Neural progenitor cell (in vitro differentiated cells): ENCODE results near the gene KANK4. TPM values are rescaled to one million over a fixed set of nuclear protein-coding genes. Genes with fewer than 3 reads are reported as not detected.
A peak's percentile ranks its signal among the peaks of the same experiment; 100 is the strongest.

Experiments
- DNase-seq: peaks from one replicate; pipeline ENCODE4 v3.0.0-alpha.2; 2016; ENCODE audit warnings: low spot score
- H2AFZ ChIP-seq: fragments of 200-600 bp; sonication (generic); replicated peaks from 2 replicates; pipeline ENCODE4 v1.6.1; 2016; ENCODE audit warnings: antibody characterized with exemption
- H3F3A ChIP-seq: fragments of 200-600 bp; sonication (generic); 2 replicates; pipeline ENCODE4 v1.6.1; 2016; ENCODE audit warnings: antibody characterized with exemption, low read depth
- H3K27ac ChIP-seq: fragments of 200-600 bp; sonication (generic); 2 replicates; pipeline ENCODE4 v1.5.1; 2016; ENCODE audit warnings: mild to moderate bottlenecking
- H3K27me3 ChIP-seq: fragments of 200-600 bp; sonication (generic); 2 replicates; pipeline ENCODE4 v1.6.1; 2016; ENCODE audit warnings: mild to moderate bottlenecking, moderate library complexity
- H3K36me3 ChIP-seq: fragments of 200-600 bp; sonication (generic); 2 replicates; pipeline ENCODE4 v1.5.1; 2016
- H3K4me1 ChIP-seq: fragments of 200-600 bp; sonication (generic); 2 replicates; pipeline ENCODE4 v1.6.1; 2016; ENCODE audit warnings: mixed run types
- H3K4me2 ChIP-seq: fragments of 200-600 bp; sonication (generic); 2 replicates; pipeline ENCODE4 v1.6.1; 2016
- H3K4me3 ChIP-seq: fragments of 200-600 bp; sonication (generic); 2 replicates; pipeline ENCODE4 v1.5.1; 2016
- H3K79me2 ChIP-seq: fragments of 200-600 bp; sonication (generic); 2 replicates; pipeline ENCODE4 v1.6.1; 2016; ENCODE audit warnings: low read depth
- H3K9ac ChIP-seq: fragments of 200-600 bp; sonication (generic); 2 replicates; pipeline ENCODE4 v1.6.1; 2016
- H3K9me3 ChIP-seq: fragments of 200-600 bp; sonication (generic); 2 replicates; pipeline ENCODE4 v1.5.1; 2016; ENCODE audit warnings: low read depth
- H4K20me1 ChIP-seq: fragments of 200-600 bp; sonication (generic); 2 replicates; pipeline ENCODE4 v1.6.1; 2016; ENCODE audit warnings: low read depth
- H3K27ac Mint-ChIP-seq: 3 replicates; pipeline ENCODE4 v1.8.0; 2021; ENCODE audit warnings: mixed read lengths
- H3K27me3 Mint-ChIP-seq: 2 replicates; pipeline ENCODE4 v1.8.0; 2022; ENCODE audit warnings: low read depth, mild to moderate bottlenecking, inconsistent platforms, moderate library complexity, mixed read lengths; ENCODE audit not compliant: insufficient read depth
- H3K36me3 Mint-ChIP-seq: 3 replicates; pipeline ENCODE4 v1.8.0; 2021; ENCODE audit warnings: mixed read lengths
- H3K4me1 Mint-ChIP-seq: 3 replicates; pipeline ENCODE4 v1.8.0; 2021; ENCODE audit warnings: mixed read lengths
- H3K4me3 Mint-ChIP-seq: 3 replicates; pipeline ENCODE4 v1.8.0; 2021; ENCODE audit warnings: mild to moderate bottlenecking, moderate library complexity, mixed read lengths
- H3K9me3 Mint-ChIP-seq: 3 replicates; pipeline ENCODE4 v1.8.0; 2020; ENCODE audit warnings: mixed read lengths
- EZH2 ChIP-seq: fragments of 200-600 bp; sonication (generic); IDR thresholded peaks from 2 replicates; pipeline ENCODE4 v1.6.1; 2017; ENCODE audit warnings: antibody characterized with exemption, mild to moderate bottlenecking, moderate library complexity
- EZH2phosphoT487 ChIP-seq: fragments of 200-600 bp; sonication (generic); IDR thresholded peaks from 2 replicates; pipeline ENCODE4 v1.6.1; 2017; ENCODE audit warnings: antibody characterized with exemption
- total RNA-seq: library from RNA; depleted of rRNA; stranded (reverse); fragments of >200 nt; gene quantifications from 2 replicates; pipeline ENCODE4 v1.2.3, GENCODE V29; 2015; ENCODE audit warnings: low replicate concordance
- TF ChIP-seq, protein P1 (sequence below): fragments of 200-600 bp; sonication (generic); IDR thresholded peaks from 2 replicates; pipeline ENCODE4 v1.5.1; 2017; ENCODE audit warnings: antibody characterized with exemption, mild to moderate bottlenecking

Gene KANK4
- total RNA-seq, 1 donor from 2014 or later: not detected

DNA sequence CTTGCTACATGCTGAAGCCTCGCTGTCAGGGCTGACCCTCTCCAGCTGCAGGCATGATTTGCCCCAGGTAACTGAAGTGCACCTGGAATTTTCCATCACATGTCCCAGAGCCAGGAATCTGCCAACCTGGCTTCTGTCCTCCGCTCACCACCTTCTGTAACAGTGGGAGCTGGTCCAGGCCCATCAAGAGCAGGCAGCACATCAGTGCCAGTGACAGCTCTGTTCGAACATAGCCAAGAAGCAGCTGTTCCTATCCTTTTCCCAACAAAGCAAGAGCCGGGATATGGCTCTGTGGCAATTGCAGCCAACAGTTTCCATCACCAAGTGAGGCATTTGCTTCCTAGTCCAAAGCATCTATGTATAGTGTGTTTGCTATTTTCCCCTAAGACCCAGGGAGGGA, 42.2 kb upstream of the KANK4 start:
- Histone ChIP-seq H3K9me3 (no peaks in the 10 kb centered on the region), H3K4me2 (no peak overlapping the region), H3K36me3 (no peaks in the 10 kb centered on the region), H3F3A (no peaks in the 10 kb centered on the region), H3K9ac (no peak overlapping the region), H4K20me1 (no peaks in the 10 kb centered on the region), H3K79me2 (no peaks in the 10 kb centered on the region), H3K27ac (no peak overlapping the region), H3K27me3 (no peaks in the 10 kb centered on the region), H3K4me1 (no peaks in the 10 kb centered on the region), H3K4me3 (no peak overlapping the region), H2AFZ (no peak overlapping the region)
- peaks cover 2% of the 10 kb centered on the region for H3K9me3 Mint-ChIP-seq
- H3K4me1 Mint-ChIP-seq: peaks cover 4% of the 10 kb centered on the region
- no peaks in the 10 kb centered on the region for H3K36me3 Mint-ChIP-seq
- TF ChIP-seq, protein P1, sequence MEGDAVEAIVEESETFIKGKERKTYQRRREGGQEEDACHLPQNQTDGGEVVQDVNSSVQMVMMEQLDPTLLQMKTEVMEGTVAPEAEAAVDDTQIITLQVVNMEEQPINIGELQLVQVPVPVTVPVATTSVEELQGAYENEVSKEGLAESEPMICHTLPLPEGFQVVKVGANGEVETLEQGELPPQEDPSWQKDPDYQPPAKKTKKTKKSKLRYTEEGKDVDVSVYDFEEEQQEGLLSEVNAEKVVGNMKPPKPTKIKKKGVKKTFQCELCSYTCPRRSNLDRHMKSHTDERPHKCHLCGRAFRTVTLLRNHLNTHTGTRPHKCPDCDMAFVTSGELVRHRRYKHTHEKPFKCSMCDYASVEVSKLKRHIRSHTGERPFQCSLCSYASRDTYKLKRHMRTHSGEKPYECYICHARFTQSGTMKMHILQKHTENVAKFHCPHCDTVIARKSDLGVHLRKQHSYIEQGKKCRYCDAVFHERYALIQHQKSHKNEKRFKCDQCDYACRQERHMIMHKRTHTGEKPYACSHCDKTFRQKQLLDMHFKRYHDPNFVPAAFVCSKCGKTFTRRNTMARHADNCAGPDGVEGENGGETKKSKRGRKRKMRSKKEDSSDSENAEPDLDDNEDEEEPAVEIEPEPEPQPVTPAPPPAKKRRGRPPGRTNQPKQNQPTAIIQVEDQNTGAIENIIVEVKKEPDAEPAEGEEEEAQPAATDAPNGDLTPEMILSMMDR: no peak
- TF ChIP-seq EZH2phosphoT487 (no peak), EZH2 (no peak)
- H3K4me3 Mint-ChIP-seq: no peak overlapping the region
- no peak overlapping the region for H3K27ac Mint-ChIP-seq
- no peaks in the 10 kb centered on the region for H3K27me3 Mint-ChIP-seq
- DNase-seq: no peak

GRCh38 chr1:62358665-62359373, 39.6 kb upstream of the KANK4 start:
- no peaks in the 10 kb centered on the region for H3K36me3 ChIP-seq
- H3K79me2 ChIP-seq: no peaks in the 10 kb centered on the region
- no peak for DNase-seq
- Mint-ChIP-seq H3K36me3 (no peaks in the 10 kb centered on the region), H3K27me3 (no peaks in the 10 kb centered on the region), H3K27ac (no peak overlapping the region), H3K4me3 (no peak overlapping the region), H3K9me3 (no peaks in the 10 kb centered on the region), H3K4me1 (peaks cover 4% of the 10 kb centered on the region)
- no peaks in the 10 kb centered on the region for H3F3A ChIP-seq
- H3K4me2 ChIP-seq: no peak overlapping the region
- no peak overlapping the region for H3K9ac ChIP-seq
- H3K27me3 ChIP-seq: no peaks in the 10 kb centered on the region
- no peak overlapping the region for H3K27ac ChIP-seq
- H3K4me3 ChIP-seq: no peak overlapping the region
- H3K9me3 ChIP-seq: no peaks in the 10 kb centered on the region
- no peaks in the 10 kb centered on the region for H4K20me1 ChIP-seq
- H2AFZ ChIP-seq: peak overlapping the region; percentile 50
- H3K4me1 ChIP-seq: no peaks in the 10 kb centered on the region
- TF ChIP-seq EZH2 (no peak), EZH2phosphoT487 (no peak)
- TF ChIP-seq, protein P1: no peak

- H3K4me2 ChIP-seq: no peak overlapping the region
- H2AFZ ChIP-seq: peak overlapping the region; percentile 26
- TF ChIP-seq, protein P1: no peak
- TF ChIP-seq EZH2phosphoT487 (no peak), EZH2 (no peak)
- no peaks in the 10 kb centered on the region for H3K79me2 ChIP-seq
- Mint-ChIP-seq H3K27me3 (no peaks in the 10 kb centered on the region), H3K36me3 (no peaks in the 10 kb centered on the region), H3K4me1 (peaks cover 4% of the 10 kb centered on the region), H3K4me3 (no peak overlapping the region), H3K27ac (peak overlapping the region; percentile 37), H3K9me3 (no peaks in the 10 kb centered on the region)
- DNase-seq: no peak
- no peaks in the 10 kb centered on the region for H3K4me1 ChIP-seq
- H3K9ac ChIP-seq: no peak overlapping the region
- H3K36me3 ChIP-seq: no peaks in the 10 kb centered on the region
- no peaks in the 10 kb centered on the region for H3K27me3 ChIP-seq
- no peaks in the 10 kb centered on the region for H3K9me3 ChIP-seq
- H3F3A ChIP-seq: no peaks in the 10 kb centered on the region
- H3K27ac ChIP-seq: no peak overlapping the region
- H3K4me3 ChIP-seq: no peak overlapping the region
- no peaks in the 10 kb centered on the region for H4K20me1 ChIP-seq
Measured at GRCh38 chr1:62357916-62358315, 38.7 kb upstream of the KANK4 start.
